ENCODE data around the gene BBLN.

Gene BBLN

GRCh38 chr9:128163027-128163515 lies 3.0 kb downstream of the BBLN start:
- Histone ChIP-seq H3K27ac (replicated peaks) (no peak overlapping the region), H3K4me3 (replicated peaks; ENCODE audit: insufficient read depth, low read length) (no peak overlapping the region), H3K27me3 (ENCODE audit: insufficient read depth, poor library complexity, severe bottlenecking) (no peaks in the 10 kb centered on the region)
- no peak for DNase-seq (ENCODE audit: low read depth in 1 of 2, low spot score in 1 of 2)
- TF ChIP-seq POLR2AphosphoS5 (IDR thresholded peaks at IDR 0.05; ENCODE audit: low read depth) = no peak

GRCh38 chr9:128163523-128164306 lies 3.6 kb downstream of the BBLN start:
- H3K27ac ChIP-seq (replicated peaks) = no peak overlapping the region
- no peak overlapping the region for H3K4me3 ChIP-seq (replicated peaks; ENCODE audit: insufficient read depth, low read length)
- H3K27me3 ChIP-seq (ENCODE audit: insufficient read depth, poor library complexity, severe bottlenecking) = no peaks in the 10 kb centered on the region
- TF ChIP-seq GABPA (IDR thresholded peaks at IDR 0.05; ENCODE audit: low read depth) (no peak), REST (IDR thresholded peaks at IDR 0.05; ENCODE audit: insufficient replicate concordance, low read depth) (no peak), SPI1 (IDR thresholded peaks at IDR 0.05; ENCODE audit: borderline replicate concordance, low read depth) (no peak), POLR2AphosphoS5 (IDR thresholded peaks at IDR 0.05; ENCODE audit: low read depth) (no peak), CTCF (IDR thresholded peaks at IDR 0.05; ENCODE audit: insufficient read depth, low read length) (no peak)
- no peak for DNase-seq (ENCODE audit: low read depth in 1 of 2, low spot score in 1 of 2)

GRCh38 chr9:128164307-128164885 lies 4.3 kb downstream of the BBLN start:
- no peak for DNase-seq (ENCODE audit: low read depth in 1 of 2, low spot score in 1 of 2)
- TF ChIP-seq SPI1 (IDR thresholded peaks at IDR 0.05; ENCODE audit: borderline replicate concordance, low read depth) (no peak), REST (IDR thresholded peaks at IDR 0.05; ENCODE audit: insufficient replicate concordance, low read depth) (no peak)
- H3K27me3 ChIP-seq (ENCODE audit: insufficient read depth, poor library complexity, severe bottlenecking) = no peaks in the 10 kb centered on the region
- no peak overlapping the region for H3K27ac ChIP-seq (replicated peaks)
- no peak overlapping the region for H3K4me3 ChIP-seq (replicated peaks; ENCODE audit: insufficient read depth, low read length)

- H3K4me3 ChIP-seq (replicated peaks; ENCODE audit: insufficient read depth, low read length) = no peak overlapping the region
- H3K27me3 ChIP-seq (ENCODE audit: insufficient read depth, poor library complexity, severe bottlenecking) = no peaks in the 10 kb centered on the region
- TF ChIP-seq GABPA (IDR thresholded peaks at IDR 0.05; ENCODE audit: low read depth) (no peak), SPI1 (IDR thresholded peaks at IDR 0.05; ENCODE audit: borderline replicate concordance, low read depth) (no peak), CTCF (IDR thresholded peaks at IDR 0.05; ENCODE audit: insufficient read depth, low read length) (no peak), POLR2AphosphoS5 (IDR thresholded peaks at IDR 0.05; ENCODE audit: low read depth) (no peak), REST (IDR thresholded peaks at IDR 0.05; ENCODE audit: insufficient replicate concordance, low read depth) (no peak)
- H3K27ac ChIP-seq (replicated peaks) = no peak overlapping the region
- DNase-seq (ENCODE audit: low read depth in 1 of 2, low spot score in 1 of 2) = no peak
Measured at GRCh38 chr9:128166169-128166568, 6.1 kb downstream of the BBLN start.
